ENCODE data around the gene LRRC17. TPM values are rescaled to one million over a fixed set of nuclear protein-coding genes. Genes with fewer than 3 reads are reported as not detected.

The LRRC17 gene
- polyA plus RNA-seq, 1 donor from 2014 or later, result 6.7 TPM

- H3K9me3 ChIP-seq (ENCODE audit: low read length), result no peaks in the 10 kb centered on the region
- H2AFZ ChIP-seq (ENCODE audit: low read depth, low read length), result no peak overlapping the region
- no peaks in the 10 kb centered on the region for H3K9me2 ChIP-seq (ENCODE audit: insufficient read depth, low read length)
- H3K4me3 ChIP-seq (ENCODE audit: low read length), result no peak overlapping the region
- TF ChIP-seq EP300 (conservative IDR thresholded peaks at IDR 0.05; ENCODE audit: poor library complexity, severe bottlenecking) (no peak), EZH2 (IDR thresholded peaks at IDR 0.05; ENCODE audit: borderline replicate concordance, insufficient read depth, low read length, poor library complexity, severe bottlenecking) (no peak), CTCF (IDR thresholded peaks at IDR 0.05; ENCODE audit: poor library complexity, severe bottlenecking) (no peak), RAD21 (conservative IDR thresholded peaks at IDR 0.05) (no peak), POLR2AphosphoS5 (IDR thresholded peaks at IDR 0.05) (no peak), TAF1 (IDR thresholded peaks at IDR 0.05; ENCODE audit: low read depth) (no peak), SMC3 (conservative IDR thresholded peaks at IDR 0.05; ENCODE audit: poor library complexity) (no peak), REST (IDR thresholded peaks at IDR 0.05; ENCODE audit: borderline replicate concordance) (no peak), MXI1 (conservative IDR thresholded peaks at IDR 0.05; ENCODE audit: poor library complexity, severe bottlenecking) (no peak)
- H3F3A ChIP-seq (ENCODE audit: insufficient read depth, low read length, poor library complexity, severe bottlenecking), result no peaks in the 10 kb centered on the region
- no peak overlapping the region for H3K4me2 ChIP-seq (ENCODE audit: low read length)
- H3K27me3 ChIP-seq (ENCODE audit: insufficient read depth, low read depth, low read length), result no peaks in the 10 kb centered on the region
- H4K20me1 ChIP-seq (ENCODE audit: insufficient read depth), result no peaks in the 10 kb centered on the region
- H3K36me3 ChIP-seq (ENCODE audit: insufficient read depth, low read length), result no peaks in the 10 kb centered on the region
- H3K9ac ChIP-seq (ENCODE audit: low read length), result no peak overlapping the region
- no peaks in the 10 kb centered on the region for H3K79me2 ChIP-seq (replicated peaks; ENCODE audit: insufficient read depth, low read length)
- H3K27ac ChIP-seq (ENCODE audit: low read length), result no peak overlapping the region
These were observed 21.9 kb downstream of the LRRC17 start for GRCh38 chr7:102934701-102935100.

- H3K79me2 ChIP-seq (replicated peaks; ENCODE audit: insufficient read depth, low read length), result no peaks in the 10 kb centered on the region
- H3K4me3 ChIP-seq (ENCODE audit: low read length), result no peak overlapping the region
- H3K27ac ChIP-seq (ENCODE audit: low read length), result no peak overlapping the region
- no peaks in the 10 kb centered on the region for H3K9me3 ChIP-seq (ENCODE audit: low read length)
- H3K9ac ChIP-seq (ENCODE audit: low read length), result no peak overlapping the region
- TF ChIP-seq SMC3 (conservative IDR thresholded peaks at IDR 0.05; ENCODE audit: poor library complexity) (no peak), EP300 (conservative IDR thresholded peaks at IDR 0.05; ENCODE audit: poor library complexity, severe bottlenecking) (no peak), MXI1 (conservative IDR thresholded peaks at IDR 0.05; ENCODE audit: poor library complexity, severe bottlenecking) (no peak), REST (IDR thresholded peaks at IDR 0.05; ENCODE audit: borderline replicate concordance) (no peak), POLR2AphosphoS5 (IDR thresholded peaks at IDR 0.05) (no peak), RAD21 (conservative IDR thresholded peaks at IDR 0.05) (no peak), TAF1 (IDR thresholded peaks at IDR 0.05; ENCODE audit: low read depth) (no peak), CTCF (IDR thresholded peaks at IDR 0.05; ENCODE audit: poor library complexity, severe bottlenecking) (no peak), EZH2 (IDR thresholded peaks at IDR 0.05; ENCODE audit: borderline replicate concordance, insufficient read depth, low read length, poor library complexity, severe bottlenecking) (no peak)
- no peaks in the 10 kb centered on the region for H3K9me2 ChIP-seq (ENCODE audit: insufficient read depth, low read length)
- no peaks in the 10 kb centered on the region for H4K20me1 ChIP-seq (ENCODE audit: insufficient read depth)
- no peak overlapping the region for H2AFZ ChIP-seq (ENCODE audit: low read depth, low read length)
- H3K4me2 ChIP-seq (ENCODE audit: low read length), result no peak overlapping the region
- no peaks in the 10 kb centered on the region for H3K27me3 ChIP-seq (ENCODE audit: insufficient read depth, low read depth, low read length)
- H3F3A ChIP-seq (ENCODE audit: insufficient read depth, low read length, poor library complexity, severe bottlenecking), result no peaks in the 10 kb centered on the region
- no peaks in the 10 kb centered on the region for H3K36me3 ChIP-seq (ENCODE audit: insufficient read depth, low read length)
These were observed 22.8 kb downstream of the LRRC17 start for GRCh38 chr7:102935450-102936115.

All from neural cell (in vitro differentiated cells).